Activated CD4-positive, alpha-beta T cell treated with anti-CD3 and anti-CD28 coated beads for 1 hour (primary cell): ENCODE results near the gene RBP7.
"Not testable (repeated sequence)": the region's sequence is repeated elsewhere in the genome, so short reads cannot be mapped to it uniquely, and the experiment has no call there.

Experiments used
- DNase-seq: peaks from one replicate; pipeline ENCODE4 v3.0.0-alpha.2; 2020

RBP7 gene

GRCh38 chr1:9996624-9997582 lies at the start of gene RBP7:
RBP7 (plus strand) TSS chr1:9997228; CDS start chr1:9997259, 31 bp downstream.
- no peak for DNase-seq

GRCh38 chr1:9957726-9958125 lies 39.3 kb upstream of the RBP7 start:
- no peak for DNase-seq

- DNase-seq, result no peak
These were observed 37.0 kb upstream of the RBP7 start for GRCh38 chr1:9960011-9960410.

GRCh38 chr1:9960706-9961562 lies 36.1 kb upstream of the RBP7 start:
- DNase-seq, result no peak

- no peak for DNase-seq
These were observed 12.8 kb upstream of the RBP7 start for GRCh38 chr1:9984253-9984652.

- no peak for DNase-seq
These were observed 12.0 kb upstream of the RBP7 start for GRCh38 chr1:9985001-9985400.

GRCh38 chr1:9989773-9990172 lies 7.3 kb upstream of the RBP7 start:
- DNase-seq, result no peak

GRCh38 chr1:9990944-9991343 lies 6.1 kb upstream of the RBP7 start:
- no peak for DNase-seq

GRCh38 chr1:9992910-9993309 lies 4.1 kb upstream of the RBP7 start:
- no peak for DNase-seq

GRCh38 chr1:9993561-9994075 lies 3.4 kb upstream of the RBP7 start:
- DNase-seq, result no peak

- no peak for DNase-seq
These were observed 4.1 kb downstream of the RBP7 start for GRCh38 chr1:10001016-10001665.

GRCh38 chr1:10005248-10005647 lies 8.2 kb downstream of the RBP7 start:
- not testable (repeated sequence) for DNase-seq

- DNase-seq, result no peak
These were observed 10.1 kb downstream of the RBP7 start for GRCh38 chr1:10007169-10007568.

- DNase-seq, result no peak
These were observed 17.0 kb downstream of the RBP7 start for GRCh38 chr1:10014016-10014415.

GRCh38 chr1:10019561-10019960 lies 22.5 kb downstream of the RBP7 start:
- DNase-seq, result no peak

- DNase-seq, result no peak
These were observed 23.1 kb downstream of the RBP7 start for GRCh38 chr1:10020086-10020485.

- not testable (repeated sequence) for DNase-seq
These were observed 23.6 kb downstream of the RBP7 start for GRCh38 chr1:10020678-10021077.

- DNase-seq, result not testable (repeated sequence)
These were observed 25.0 kb downstream of the RBP7 start for GRCh38 chr1:10021992-10022391.

GRCh38 chr1:10022656-10023055 lies 25.6 kb downstream of the RBP7 start:
- no peak for DNase-seq

- DNase-seq, result no peak
These were observed 28.3 kb downstream of the RBP7 start for GRCh38 chr1:10025354-10025753.

- DNase-seq, result no peak
These were observed 30.0 kb downstream of the RBP7 start for GRCh38 chr1:10027027-10027426.

GRCh38 chr1:10028956-10029500 lies 32.0 kb downstream of the RBP7 start:
- DNase-seq, result not testable (repeated sequence)

GRCh38 chr1:10031461-10031860 lies 34.4 kb downstream of the RBP7 start:
- DNase-seq, result no peak
